ENCODE results near the gene TSHZ3.

TSHZ3 gene

GRCh38 chr19:31262725-31263191 is 86.5 kb downstream of the TSHZ3 start:
- no peak for TF ChIP-seq CTCF (IDR thresholded peaks at IDR 0.05)

- TF ChIP-seq CTCF (IDR thresholded peaks at IDR 0.05), result no peak
Observed at GRCh38 chr19:31261603-31262212, 87.5 kb downstream of the TSHZ3 start.

- TF ChIP-seq CTCF (IDR thresholded peaks at IDR 0.05), result no peak
Observed at GRCh38 chr19:31261019-31261602, 88.1 kb downstream of the TSHZ3 start.

- no peak for TF ChIP-seq CTCF (IDR thresholded peaks at IDR 0.05)
Observed at GRCh38 chr19:31260171-31260933, 88.9 kb downstream of the TSHZ3 start.

GRCh38 chr19:31258211-31259052 is 90.8 kb downstream of the TSHZ3 start:
- TF ChIP-seq CTCF (IDR thresholded peaks at IDR 0.05), result no peak

- no peak for TF ChIP-seq CTCF (IDR thresholded peaks at IDR 0.05)
Observed at GRCh38 chr19:31257426-31258130, 91.7 kb downstream of the TSHZ3 start.

GRCh38 chr19:31257025-31257424 is 92.2 kb downstream of the TSHZ3 start:
- no peak for TF ChIP-seq CTCF (IDR thresholded peaks at IDR 0.05)
